Activated CD8-positive, alpha-beta memory T cell treated with anti-CD3 and anti-CD28 coated beads, Interleukin-2, amount 50 U/mL, for 24 hours (primary cell): ENCODE results near the gene GRIK2.

ENCODE experiments used
- DNase-seq: peaks from one replicate; pipeline ENCODE4 v3.0.0-alpha.2; 2020; ENCODE audit errors: extremely low read depth

The GRIK2 gene

GRCh38 chr6:101400326-101401135 lies 7.0 kb downstream of the GRIK2 start:
- no peak for DNase-seq

- no peak for DNase-seq
Observed at GRCh38 chr6:101401171-101401570, 7.7 kb downstream of the GRIK2 start.

- no peak for DNase-seq
Observed at GRCh38 chr6:101401792-101402621, 8.5 kb downstream of the GRIK2 start.

- DNase-seq: no peak
Observed at GRCh38 chr6:101402622-101403031, 9.1 kb downstream of the GRIK2 start.

- no peak for DNase-seq
Observed at GRCh38 chr6:101403216-101403945, 9.9 kb downstream of the GRIK2 start.

- no peak for DNase-seq
Observed at GRCh38 chr6:101404775-101405174, 11.3 kb downstream of the GRIK2 start.

- no peak for DNase-seq
Observed at GRCh38 chr6:101413773-101414172, 20.3 kb downstream of the GRIK2 start.

GRCh38 chr6:101417900-101418299 lies 24.4 kb downstream of the GRIK2 start:
- no peak for DNase-seq

GRCh38 chr6:101422251-101422650 lies 28.7 kb downstream of the GRIK2 start:
- no peak for DNase-seq

GRCh38 chr6:101422811-101423210 lies 29.3 kb downstream of the GRIK2 start:
- no peak for DNase-seq

- no peak for DNase-seq
Observed at GRCh38 chr6:101429270-101429669, 35.8 kb downstream of the GRIK2 start.

- no peak for DNase-seq
Observed at GRCh38 chr6:101429845-101430244, 36.3 kb downstream of the GRIK2 start.

GRCh38 chr6:101433141-101433540 lies 39.6 kb downstream of the GRIK2 start:
- no peak for DNase-seq

- no peak for DNase-seq
Observed at GRCh38 chr6:101434601-101435000, 41.1 kb downstream of the GRIK2 start.

- no peak for DNase-seq
Observed at GRCh38 chr6:101435038-101435437, 41.5 kb downstream of the GRIK2 start.

- no peak for DNase-seq
Observed at GRCh38 chr6:101439790-101440189, 46.3 kb downstream of the GRIK2 start.

GRCh38 chr6:101443315-101443714 lies 49.8 kb downstream of the GRIK2 start:
- DNase-seq: no peak

- no peak for DNase-seq
Observed at GRCh38 chr6:101444717-101445116, 51.2 kb downstream of the GRIK2 start.

GRCh38 chr6:101445527-101445926 lies 52.0 kb downstream of the GRIK2 start:
- no peak for DNase-seq

GRCh38 chr6:101450901-101451300 lies 57.4 kb downstream of the GRIK2 start:
- no peak for DNase-seq

- no peak for DNase-seq
Observed at GRCh38 chr6:101451981-101452380, 58.5 kb downstream of the GRIK2 start.

GRCh38 chr6:101453221-101453620 lies 59.7 kb downstream of the GRIK2 start:
- DNase-seq: no peak
